Iris pigment epithelial cell (primary cell): ENCODE results near the gene TAS2R9.
"Not testable (repeated sequence)": the region's sequence is repeated elsewhere in the genome, so short reads cannot be mapped to it uniquely, and the experiment has no call there.

Source experiments
- DNase-seq: peaks from one replicate; pipeline ENCODE4 v3.0.0-alpha.2; 2011; ENCODE audit warnings: low read depth

Gene TAS2R9, protein sequence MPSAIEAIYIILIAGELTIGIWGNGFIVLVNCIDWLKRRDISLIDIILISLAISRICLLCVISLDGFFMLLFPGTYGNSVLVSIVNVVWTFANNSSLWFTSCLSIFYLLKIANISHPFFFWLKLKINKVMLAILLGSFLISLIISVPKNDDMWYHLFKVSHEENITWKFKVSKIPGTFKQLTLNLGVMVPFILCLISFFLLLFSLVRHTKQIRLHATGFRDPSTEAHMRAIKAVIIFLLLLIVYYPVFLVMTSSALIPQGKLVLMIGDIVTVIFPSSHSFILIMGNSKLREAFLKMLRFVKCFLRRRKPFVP

DNA sequence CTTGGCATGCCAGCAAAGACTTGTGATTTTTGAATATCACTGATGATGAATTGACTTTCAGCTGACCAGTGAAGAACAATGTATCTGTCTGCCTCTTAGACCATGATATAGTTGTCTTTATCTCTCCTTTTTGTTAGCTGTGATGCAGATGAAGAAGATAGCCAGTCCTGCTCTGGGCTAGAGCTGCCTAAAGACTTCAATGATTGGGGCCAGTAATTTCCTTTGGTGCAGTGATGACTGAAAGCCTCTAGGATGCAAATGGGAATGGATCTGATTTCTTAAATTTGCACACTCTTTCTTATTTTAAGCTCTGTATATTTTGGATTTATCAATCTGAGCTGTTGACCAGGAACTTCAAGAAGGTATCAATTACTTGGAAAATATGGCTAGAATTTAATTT, at the start of gene TAS2R9:
TSS of gene TAS2R9 (minus strand) at position 101 of the 400 bp plus-strand sequence. CDS start at position 8, 93 bp downstream.
- no peak for DNase-seq

DNA sequence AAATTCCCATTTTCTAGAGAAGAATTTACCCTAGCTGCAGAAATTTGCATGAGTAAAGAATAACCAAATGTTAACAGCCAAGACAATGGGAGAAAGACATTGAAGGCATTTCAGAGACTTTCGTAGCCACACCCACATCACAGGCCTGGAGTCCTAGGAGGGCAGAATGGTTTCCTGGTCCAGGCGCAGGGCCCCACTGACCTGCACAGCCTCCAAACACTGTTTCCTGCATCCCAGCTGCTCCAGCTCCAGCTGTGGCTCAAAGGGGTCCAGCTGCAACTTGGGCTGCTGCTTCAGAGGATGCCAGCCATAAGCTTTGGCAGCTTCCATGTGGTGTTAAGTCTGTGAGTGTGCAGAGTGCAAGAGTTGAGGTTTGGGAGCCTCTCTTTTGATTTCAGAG, 45.8 kb upstream of the TAS2R9 start:
- DNase-seq: no peak

DNA sequence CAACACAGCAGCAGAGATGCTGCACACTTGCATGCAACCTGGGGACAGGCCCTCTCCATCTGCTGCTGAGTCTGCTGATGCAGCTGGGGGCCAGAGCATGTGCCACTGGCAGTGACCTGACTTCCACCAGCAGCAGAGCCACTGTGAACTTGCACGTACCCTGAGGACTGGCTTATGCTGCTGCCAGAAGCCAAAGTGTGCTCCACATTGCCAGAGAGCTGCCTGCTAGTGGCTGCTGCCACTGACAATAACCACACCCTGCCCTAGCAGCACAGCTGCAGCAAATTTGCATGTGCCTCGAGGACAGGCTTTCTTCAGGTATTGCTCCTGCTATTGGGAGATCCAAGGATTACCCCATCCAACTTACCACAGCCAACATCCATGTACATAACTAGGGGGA, 43.8 kb upstream of the TAS2R9 start:
- no peak for DNase-seq

DNA sequence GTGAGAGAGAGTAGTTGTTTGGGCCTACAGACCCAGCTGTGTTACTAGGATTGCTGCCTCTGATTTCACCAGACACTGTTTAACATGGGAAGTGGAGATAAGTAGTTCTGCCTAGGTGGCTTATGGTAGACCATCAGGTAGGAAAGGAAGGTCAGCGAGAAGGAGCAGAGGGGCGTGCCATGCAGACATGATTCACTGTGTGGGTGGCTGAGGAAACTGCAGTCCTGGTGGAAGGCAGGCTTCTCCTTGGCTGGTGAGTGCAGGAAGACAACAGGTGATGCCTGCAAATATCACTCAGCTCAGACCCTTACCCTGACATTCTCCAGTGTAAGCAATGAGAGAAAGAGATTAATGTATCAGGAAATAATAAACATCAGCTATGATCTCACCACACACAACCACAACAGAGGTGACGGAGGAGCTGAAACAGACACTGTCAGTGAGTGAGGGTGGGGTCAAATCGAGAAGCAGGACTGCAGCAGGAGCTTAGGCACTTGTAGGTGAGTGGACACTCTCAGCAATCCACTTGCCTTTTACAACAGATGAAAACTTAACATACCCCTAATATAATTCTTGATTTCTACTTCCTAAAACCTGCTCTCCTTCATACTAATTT, 41.4 kb upstream of the TAS2R9 start:
- DNase-seq: no peak

DNA sequence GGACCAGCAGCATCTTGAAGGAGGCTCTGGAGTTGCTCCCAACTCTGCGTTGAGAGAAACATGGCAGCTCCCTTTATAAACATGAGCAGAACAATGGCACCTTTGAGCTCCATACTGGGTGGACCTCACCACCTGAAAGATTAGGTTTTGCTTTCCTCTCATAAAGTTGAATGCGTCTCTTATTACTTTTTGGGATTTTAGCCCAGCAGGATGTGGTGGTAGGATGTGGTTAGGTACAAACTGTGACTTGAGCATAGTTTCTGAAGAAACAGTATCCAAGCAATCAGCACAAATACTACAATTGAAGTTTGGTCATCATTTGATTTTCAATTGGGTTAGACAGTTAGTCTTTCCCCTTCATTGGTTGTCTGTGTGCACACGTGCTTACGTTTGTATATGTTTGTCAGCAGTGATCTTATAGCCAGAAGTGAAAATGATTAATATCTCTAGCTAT, 39.5 kb upstream of the TAS2R9 start, which contains the start of gene PRR4:
TSS of gene PRR4 (minus strand) at position 51 of the 454 bp plus-strand sequence. CDS start at position 13, 38 bp downstream.
- DNase-seq: no peak

DNA sequence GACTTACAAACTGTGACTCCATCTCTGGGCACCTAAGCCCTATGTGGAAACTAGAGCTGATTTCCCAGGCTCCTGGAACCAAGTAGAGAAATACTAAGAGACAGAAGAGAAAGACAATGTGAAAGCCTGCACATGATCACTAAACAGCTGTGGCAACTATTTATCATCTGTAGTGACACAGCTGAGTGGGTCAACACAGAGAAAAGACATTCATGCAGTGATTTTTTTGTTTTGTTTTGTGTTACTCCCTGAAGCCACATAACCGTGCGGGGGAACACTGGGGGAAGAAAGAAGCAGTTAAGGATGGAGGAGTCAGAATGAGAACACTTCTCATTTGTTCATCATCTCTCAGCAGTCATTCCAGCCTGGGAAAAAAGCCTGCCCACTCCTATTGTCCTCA, 37.8 kb upstream of the TAS2R9 start:
- DNase-seq: no peak

DNA sequence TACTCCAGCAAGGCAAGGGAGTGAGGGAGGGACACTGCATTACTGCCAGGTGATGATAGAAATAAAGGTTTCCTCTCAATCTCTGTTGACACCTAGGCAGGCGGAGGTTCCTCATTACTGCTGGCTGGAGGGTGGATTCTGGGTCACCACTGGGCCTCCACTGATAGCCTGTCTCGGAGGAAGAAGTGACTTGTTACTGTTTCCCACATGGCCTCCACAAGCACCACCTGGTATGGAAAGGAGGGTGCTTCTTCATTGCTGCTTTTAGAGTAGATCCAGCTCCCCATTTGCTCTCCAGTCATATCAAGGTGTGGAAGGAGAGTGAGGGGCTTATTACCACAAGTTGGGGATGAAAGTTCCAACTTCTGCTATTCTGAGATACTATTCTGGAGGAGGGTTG, 32.9 kb upstream of the TAS2R9 start:
- DNase-seq: no peak

DNA sequence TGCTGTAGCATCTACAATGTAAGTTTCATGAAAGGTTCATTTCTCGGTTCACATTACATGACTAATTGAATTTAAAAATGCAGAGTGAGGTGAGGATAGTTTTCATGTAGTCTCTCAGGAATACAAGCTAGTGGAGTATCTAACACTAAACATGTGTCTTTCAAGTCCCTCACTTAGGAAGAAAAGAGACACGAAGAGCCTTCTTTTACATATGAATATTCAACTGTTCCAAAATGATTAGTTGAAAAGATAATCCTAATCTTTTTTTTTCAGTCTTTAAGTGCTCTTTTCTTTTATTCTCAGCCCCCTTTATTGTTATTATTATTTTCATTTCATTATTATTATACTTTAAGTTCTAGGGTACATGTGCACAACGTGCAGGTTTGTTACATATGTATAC, 28.5 kb upstream of the TAS2R9 start:
- no peak for DNase-seq

DNA sequence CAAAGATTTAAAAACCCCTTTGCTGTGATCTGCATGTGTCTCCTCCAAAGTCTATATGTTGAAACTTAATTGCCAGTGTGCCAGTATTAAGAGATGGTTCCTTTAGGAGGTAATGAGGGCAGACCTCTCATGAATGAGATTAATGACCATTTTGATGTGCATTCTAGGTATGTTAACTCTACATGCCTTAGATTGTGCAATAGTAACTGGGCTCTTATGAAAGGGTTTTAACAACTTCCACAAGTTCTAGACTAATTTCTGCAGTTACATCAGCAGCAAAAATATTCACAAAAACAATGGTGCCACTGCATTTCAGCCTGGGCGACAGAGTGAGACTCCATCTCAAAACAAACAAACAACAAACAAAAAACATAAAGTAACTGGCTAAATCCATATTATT, 20.0 kb upstream of the TAS2R9 start:
- peak; percentile 39 for DNase-seq

DNA sequence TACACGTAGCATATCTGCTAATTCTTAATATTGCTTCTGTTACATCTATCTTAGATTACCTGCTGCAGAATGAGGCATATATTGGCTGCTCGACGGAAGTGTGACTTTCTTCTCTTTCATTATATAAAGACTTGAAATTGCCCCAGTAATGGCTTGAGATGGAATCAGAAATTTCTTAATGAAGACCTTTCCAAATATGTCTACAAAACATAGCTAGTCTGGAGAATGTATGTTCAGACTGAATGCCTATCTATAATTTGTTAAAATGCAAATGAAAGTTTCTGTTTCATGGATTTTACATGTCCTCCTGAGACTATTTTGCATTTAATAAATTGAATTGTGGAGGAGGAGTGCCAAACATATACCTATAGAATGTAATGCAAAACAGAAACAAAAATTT, 16.3 kb upstream of the TAS2R9 start, which contains the start of gene TAS2R10:
TSS of gene TAS2R10 (minus strand) at position 101 of the 400 bp plus-strand sequence. CDS start at position 12, 89 bp downstream.
- no peak for DNase-seq

DNA sequence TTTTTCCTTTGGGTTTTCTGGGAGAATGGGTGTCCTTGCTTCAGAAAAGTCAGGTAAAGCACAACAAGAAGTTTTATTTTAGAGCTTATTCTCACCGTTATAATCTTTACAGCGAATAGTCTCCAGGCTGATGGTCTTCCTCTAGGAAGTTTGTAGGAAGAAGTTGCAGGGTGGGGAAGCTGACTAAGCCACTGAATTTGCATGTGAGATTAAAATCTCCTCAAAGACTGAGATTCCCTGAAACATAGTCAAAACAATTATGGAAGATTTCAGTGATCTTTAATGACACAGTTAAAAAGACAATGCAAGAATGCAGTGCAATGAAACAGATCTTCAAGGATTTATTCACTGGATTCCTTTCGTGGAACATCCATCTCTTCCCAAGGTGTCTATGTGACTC, 15.0 kb upstream of the TAS2R9 start:
- no peak for DNase-seq

DNA sequence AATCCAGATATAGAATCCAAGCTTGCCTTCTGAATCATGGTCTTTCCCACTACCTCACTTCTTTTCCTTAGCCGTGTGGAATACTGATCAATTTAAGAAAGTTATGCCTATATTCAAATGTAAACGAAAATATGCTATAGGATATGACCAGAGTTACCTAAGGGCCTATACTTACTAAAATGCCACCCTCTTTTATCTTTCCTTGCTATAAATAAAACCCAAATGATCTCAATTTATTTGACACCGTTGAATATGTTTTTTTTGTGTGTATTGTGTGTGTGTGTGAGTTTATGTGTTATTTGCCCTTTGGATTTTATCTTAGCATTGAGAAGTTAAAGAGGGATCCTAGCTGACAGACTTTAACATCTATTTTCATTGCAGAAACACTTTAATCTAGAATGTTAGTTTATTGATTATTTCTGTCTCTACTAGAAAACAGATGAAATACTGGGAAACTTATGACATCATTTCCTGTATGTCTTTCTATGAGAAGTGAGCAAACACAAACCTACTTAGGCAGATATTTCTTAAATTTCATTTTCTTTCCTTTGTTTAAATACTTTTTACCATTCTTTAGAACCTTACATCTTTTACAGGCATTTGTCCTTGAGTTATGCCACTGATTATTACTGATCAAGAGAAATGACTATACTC, 2.0 kb upstream of the TAS2R9 start:
- DNase-seq: no peak

DNA sequence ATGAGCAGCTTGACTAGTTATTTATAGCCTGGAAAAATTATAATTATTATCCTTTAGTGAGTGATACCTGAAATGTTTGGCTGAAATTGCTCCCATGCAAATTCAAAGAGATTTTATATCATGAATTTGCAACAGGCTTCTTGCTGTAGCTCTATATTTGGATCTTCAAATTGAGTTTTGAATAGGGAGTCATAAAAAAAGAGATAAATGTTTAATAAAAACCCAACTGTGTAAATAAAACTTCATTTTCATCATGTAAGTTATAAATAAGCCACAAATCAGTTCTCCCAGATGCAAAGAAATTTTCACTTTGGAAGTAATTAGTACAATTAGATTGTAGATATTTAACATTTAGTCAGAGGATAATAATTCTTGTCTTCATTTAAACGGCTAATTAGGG, 2.8 kb downstream of the TAS2R9 start, which contains the start of gene TAS2R8:
TSS of gene TAS2R8 (minus strand) at position 101 of the 400 bp plus-strand sequence. CDS start 306 bp downstream, outside the sequence.
- DNase-seq: no peak

DNA sequence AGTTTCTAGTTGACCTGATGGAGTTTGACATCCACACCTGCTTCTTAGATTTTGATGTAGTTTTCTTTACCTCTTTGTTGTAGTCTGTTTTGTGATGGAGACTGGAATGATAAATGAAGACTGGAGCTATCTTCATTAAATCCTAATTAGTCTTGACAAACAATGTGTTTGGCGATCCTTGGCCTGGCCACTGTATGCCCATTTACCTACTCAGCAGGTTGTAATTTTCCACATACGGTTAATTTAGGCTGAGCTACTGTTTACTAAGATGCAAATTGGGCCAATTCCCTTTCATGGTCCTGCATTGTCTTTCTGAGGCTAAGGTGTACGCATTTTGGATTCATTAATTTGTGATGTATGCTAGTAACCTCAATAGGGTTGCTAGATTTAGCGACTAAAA, 7.4 kb downstream of the TAS2R9 start, which contains the start of gene TAS2R7:
TSS of gene TAS2R7 (minus strand) at position 41 of the 400 bp plus-strand sequence. CDS start 57 bp downstream, outside the sequence.
- DNase-seq: no peak

DNA sequence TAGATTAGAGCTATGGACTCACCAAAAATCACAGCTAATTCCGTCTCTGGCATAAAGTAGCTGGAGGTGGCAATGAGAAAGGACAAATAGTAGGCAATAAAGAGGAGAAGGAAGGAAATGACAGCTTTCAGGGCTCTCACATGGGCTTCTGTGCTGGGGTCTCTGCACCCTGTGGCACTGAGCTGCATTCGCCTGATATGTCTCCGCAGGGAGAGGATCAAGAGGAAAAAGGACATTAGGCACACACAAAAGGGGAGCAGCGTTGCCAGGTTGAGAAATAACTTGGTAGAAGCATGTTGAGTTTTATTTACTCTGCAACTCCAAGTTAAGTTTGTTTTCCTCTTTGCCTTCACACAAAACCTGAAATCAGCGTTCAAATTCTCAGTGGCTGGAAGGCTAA, 8.2 kb downstream of the TAS2R9 start:
- no peak for DNase-seq

DNA sequence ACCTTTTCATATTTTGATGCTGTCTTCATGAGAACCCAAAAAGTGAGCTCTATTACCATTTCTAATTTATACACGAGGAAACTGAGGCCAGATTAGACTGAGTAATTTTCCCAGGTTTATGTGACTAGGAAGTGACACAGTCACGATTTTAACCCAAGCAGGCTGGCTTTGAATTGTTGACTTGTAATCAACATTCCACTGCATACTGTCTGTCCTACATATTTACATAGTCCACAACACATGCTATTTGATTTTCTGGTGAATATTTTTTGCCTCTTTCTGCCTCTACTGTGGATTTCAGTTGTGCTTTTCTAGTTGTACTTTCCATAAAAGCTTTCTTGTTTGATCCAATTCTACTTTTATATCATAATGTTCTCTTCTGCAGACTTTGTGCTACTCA, 15.7 kb downstream of the TAS2R9 start:
- DNase-seq: no peak

DNA sequence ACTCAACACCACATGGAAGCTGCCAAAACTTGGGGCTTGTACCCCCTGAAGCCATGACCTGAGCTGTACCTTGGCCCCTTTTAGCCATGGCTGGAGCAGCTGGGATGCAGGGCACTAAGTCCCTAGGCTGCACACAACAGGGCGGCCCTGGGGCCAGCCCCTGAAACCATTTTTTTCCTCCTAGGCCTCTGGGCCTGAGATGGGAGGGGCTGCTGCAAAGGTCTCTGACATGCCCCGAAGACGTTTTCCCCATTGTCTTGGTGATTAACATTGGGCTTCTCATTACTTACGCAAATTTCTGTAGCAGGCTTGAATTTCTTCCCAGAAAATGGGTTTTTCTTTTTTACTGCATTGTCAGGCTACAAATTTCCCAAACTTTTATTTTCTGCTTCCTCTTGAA, 18.2 kb downstream of the TAS2R9 start:
- not testable (repeated sequence) for DNase-seq

DNA sequence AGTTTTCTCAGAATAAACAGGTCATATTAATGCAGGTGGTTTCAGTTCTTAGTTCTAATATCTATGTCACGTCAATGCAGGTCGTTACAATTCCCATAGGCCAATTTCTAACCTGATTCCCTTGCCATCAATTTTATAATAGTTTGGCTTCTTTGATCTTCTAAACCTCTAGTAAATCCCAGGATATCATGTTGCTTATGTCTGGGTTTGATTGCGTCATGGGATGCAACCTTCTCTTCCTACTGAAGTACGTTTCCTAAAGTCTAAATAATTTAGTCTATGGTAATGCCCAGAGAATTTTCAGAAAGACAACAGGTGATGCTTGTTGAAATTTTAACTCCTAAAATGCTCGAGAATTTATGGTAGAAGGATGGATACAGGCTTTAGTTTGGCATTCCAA, 26.7 kb downstream of the TAS2R9 start:
- peak; percentile 39 for DNase-seq

DNA sequence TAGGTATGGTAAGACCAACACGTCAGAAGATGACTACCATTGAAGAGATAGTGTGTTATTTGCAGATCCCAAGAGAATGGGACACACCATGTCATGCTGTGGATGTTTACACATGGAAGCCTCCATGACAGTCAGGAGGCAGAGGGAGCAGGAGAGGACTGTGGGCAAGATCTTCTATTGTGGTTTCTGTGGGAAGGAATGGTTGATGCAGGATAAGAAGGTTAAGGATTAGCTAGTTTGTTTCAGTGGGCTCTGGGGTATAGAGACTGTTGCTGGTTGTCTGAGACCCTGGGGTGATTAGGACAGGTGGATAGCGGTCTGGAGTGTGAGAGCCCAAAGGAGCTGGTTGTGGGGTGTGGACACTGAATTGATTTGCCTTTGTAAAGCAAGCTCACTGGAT, 30.9 kb downstream of the TAS2R9 start:
- no peak for DNase-seq

DNA sequence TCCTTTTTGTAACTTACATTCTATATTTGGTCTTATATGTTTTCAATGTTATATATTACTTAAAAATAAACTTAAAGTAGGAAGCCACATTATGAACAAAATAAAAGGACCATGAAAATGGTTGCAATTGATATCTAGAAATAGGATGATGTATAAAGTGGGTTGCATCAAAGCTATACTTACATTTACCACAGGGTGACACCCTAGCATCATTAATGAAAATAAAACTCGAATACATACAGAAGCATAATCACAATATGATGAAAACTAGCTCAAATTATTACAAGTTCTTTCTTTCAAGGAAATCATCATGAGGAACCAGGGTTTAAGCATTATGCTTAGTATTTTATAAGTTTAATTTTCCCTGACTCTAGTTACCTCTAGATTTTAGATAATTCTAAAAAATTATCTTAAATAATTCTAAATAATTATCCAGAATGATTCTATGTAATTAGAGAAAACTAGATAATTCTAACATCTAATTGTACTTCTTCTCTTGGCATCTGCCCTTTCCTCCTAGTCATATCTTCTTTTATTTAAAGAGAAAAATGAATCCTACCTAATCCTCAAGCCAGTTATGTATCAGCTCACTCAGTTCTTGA, 38.7 kb downstream of the TAS2R9 start:
- DNase-seq: peak; percentile 49

DNA sequence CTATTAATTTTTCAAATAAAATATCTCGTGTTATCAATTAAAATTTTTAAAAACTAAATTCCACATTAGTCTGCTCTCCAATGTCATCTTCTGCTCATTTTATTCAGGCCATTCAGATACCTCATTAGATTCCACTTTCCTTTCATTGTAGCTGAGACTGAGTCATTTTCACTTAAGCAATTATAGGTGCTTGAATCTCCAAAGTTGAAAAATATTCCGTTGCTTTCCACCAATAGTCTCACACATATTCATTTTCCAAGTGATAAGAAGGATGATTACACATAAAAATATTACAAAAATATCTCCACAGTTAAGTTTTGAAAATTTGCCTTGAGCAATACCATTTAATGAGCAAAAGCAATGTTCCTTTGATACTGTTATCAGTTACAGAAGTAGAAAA, 50.3 kb downstream of the TAS2R9 start:
- DNase-seq: no peak
